Cortex of kidney (tissue), 1 donor: ENCODE data around the gene QSER1.
"Not testable (repeated sequence)": the region's sequence is repeated elsewhere in the genome, so short reads cannot be mapped to it uniquely, and the experiment has no call there.

ENCODE experiments used
- DNase-seq: peaks from one replicate; lab custom pipeline; 2025; lab: John Stamatoyannopoulos, UW

Gene QSER1

DNA sequence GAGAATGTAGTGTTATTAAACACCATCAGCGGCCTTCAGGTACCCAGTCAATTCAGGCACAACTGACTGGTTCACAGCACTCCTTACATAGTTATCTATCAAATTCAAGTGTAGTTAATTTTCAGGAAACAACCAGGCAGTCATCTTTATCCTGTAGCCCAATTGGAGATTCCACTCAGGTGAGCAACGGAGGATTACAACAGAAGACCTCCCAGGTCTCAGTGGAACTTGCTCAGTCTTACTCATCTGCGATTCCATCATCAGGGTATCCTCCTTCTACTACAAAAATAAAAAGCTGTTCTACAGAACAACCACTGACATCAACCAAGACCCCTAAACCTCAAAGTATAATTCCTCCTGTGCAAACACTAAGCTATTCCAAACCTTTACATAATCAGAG, 39.6 kb downstream of the QSER1 start:
- no peak for DNase-seq

DNA sequence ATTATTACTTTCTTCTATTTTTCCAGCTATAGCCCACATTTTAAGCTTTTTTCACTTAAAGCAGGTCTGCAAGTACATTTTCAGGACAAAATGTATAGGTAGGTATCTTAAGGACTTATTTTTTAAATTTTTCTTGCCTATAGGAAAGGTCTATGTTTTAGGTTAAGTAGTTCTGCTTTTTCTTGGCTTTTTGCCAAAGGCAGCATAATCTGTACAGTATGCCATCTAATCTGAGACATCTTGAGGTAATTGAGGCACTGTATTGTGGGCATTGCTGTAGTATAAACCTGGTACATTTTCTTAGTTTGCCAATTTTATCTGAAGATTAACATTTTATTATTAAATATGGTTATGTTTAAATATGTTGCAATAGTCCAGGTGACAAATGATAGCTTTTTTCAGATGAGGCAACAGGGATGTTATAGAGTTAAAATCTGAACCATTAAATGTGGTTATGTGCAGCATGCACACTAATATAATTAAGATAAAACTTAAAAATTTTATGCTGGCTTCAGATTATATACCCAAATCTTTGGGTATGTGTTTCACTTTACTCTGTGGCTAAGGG, 42.9 kb downstream of the QSER1 start:
- no peak for DNase-seq

DNA sequence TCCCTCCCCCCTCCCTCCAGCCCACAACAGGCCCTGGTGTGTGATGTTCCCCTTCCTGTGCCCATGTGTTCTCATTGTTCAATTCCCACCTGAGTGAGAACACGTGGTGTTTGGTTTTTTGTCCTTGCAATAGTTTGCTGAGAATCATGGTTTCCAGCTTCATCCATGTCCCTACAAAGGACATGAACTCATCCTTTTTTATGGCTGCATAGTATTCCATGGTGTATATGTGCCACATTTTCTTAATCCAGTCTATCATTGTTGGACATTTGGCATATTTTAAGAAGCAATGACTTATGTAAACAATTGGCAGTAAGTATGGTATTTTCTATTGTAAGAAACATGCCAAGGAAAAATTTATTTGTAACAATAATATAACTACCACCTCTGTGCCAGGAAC, 43.6 kb downstream of the QSER1 start:
- not testable (repeated sequence) for DNase-seq

DNA sequence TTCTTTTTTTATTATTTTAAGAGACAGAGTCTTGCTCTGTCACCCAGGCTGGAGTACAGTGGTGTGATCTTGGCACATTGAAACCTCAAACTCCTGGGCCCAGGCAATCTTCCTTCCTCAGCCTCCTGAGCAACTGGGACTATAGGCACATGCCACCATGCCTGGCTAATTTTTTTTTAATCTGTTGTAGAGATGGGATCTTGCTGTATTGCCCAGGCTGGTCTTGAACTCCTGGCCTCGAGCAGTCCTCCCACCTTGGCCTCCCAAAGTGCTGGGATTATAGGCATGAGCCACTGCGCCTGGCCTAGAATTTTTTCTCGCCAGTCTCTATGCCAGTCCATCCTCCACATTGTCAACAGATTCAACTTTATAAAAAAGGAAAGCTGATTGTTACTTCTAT, 44.7 kb downstream of the QSER1 start:
- not testable (repeated sequence) for DNase-seq

DNA sequence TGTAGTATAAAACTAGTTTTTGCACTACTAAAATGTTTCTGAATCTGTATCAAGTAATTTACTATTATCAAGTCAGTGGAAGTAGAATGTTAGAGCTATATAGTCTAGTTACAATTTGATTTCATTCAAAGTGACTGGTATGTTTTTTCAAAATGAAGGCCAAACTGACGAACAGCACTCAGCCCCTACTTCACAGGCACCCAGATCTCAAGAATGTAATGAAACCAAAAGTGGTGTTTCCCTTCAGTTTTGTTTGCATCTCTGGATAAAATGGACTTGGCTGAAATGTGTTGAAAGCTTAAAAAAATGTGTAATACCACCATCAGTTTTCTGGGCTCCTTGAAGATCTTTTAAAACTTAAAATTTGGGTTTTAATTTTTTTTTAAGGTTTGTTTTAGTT, 46.4 kb downstream of the QSER1 start:
- DNase-seq = no peak

DNA sequence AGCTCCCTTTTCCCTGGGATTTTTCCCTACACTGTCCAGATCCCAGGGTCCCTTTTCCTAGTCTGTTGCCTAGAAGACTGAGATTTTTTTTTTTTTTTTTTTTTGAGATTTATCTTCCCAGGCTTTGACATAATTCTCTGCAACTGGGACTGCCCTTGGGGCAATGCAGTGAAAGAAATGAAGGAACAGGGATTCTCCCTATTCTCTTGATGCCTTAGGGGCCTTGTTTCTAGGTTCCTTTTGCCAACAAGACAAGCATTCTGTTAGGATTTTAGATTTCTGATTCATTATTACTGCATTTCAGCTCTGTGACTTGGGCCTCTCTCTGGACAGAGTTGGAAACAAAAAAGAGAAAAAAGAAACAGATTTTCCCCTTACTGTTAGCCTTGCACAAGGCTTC, 47.3 kb downstream of the QSER1 start:
- no peak for DNase-seq

DNA sequence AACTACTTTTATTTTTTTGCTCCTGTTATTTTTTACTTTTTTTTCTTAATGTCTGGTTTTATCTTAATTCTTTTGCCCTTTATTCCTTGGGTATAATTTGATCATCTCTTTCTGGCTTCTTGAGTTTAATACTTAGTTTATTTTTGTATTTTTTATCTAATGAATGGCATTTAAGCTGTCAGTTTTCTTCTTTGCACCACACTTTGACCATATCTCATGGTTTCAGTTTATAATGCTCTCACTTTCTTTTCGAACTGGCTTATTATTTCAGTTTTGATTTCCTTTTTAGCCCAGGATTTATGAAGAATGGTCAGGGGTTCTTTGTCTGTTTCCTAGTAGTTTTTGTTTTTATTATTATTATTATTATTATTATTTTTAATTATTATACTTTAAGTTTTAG, 48.3 kb downstream of the QSER1 start:
- DNase-seq = no peak

DNA sequence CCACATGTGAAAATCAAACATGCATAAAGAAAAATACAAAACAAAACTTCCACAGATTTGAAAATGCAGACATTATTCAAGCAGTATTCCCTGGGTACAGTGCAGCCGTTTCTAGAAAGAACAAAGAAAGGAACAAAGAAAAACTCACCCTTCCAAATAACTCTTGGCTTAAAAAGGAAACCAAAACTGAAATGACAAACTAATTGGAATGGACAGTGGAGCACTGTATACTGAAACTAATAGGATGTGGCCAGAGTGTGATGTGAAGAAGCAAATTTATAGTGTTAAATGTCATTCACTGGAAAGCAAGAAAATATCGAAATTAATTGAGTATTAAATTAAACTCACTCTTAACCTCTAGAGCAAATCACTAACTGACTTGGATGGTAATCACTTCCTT, 55.4 kb downstream of the QSER1 start:
- no peak for DNase-seq

DNA sequence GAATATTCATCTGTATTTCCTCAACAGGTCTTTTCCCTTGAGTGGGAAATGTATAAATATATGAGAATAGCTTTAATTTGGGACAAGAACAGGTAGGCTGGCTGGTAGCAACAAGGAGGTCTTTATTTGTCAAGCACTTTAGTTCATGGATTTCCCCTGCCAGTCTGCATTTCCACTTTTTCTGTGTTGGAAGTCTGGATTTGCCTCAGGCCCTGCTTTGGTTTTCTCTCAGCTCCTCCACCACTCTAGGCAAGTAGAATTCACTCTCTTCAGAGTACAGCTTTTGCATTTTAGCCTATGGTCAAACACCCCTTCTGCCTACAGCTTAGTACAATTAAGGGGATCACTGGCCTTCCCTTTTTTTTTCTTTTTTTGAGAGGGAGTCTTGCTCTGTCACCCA, 57.1 kb downstream of the QSER1 start:
- DNase-seq = no peak

DNA sequence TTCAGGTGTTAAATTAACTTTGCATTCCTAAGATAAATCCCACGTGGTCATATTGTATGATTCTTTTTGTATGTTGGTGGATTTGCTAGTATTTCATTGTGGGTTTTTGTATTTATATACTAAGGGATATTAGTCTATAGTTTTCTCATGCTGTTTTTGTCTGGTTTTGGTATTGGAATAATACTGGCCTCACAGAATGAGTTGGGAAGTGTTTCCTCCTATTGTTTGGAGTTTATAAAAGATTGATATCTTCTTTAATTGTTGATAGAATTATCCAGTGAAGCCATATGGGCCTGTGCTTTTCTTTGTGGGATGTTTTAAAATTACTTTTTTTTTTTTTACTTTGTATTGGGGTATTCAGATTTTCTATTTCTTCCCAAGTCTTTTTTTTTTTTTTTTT, 59.8 kb downstream of the QSER1 start:
- DNase-seq = no peak

DNA sequence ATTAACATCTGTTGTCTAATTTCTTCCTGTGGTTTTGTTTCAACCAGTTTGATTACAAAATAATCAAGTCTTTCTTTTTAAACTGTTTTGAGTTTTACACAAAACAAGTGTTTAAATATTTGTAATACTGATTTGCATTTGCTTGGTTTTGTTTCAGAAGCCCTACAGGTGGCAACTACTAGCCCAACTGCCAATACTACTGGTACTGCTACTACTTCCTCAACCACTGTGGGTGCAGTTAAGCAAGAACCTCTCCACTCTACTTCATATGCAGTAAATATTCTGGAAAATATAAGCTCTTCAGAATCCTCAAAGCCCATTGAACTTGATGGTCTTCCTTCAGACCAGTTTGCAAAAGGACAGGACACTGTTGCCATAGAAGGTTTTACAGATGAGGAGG, 61.1 kb downstream of the QSER1 start:
- DNase-seq = no peak

DNA sequence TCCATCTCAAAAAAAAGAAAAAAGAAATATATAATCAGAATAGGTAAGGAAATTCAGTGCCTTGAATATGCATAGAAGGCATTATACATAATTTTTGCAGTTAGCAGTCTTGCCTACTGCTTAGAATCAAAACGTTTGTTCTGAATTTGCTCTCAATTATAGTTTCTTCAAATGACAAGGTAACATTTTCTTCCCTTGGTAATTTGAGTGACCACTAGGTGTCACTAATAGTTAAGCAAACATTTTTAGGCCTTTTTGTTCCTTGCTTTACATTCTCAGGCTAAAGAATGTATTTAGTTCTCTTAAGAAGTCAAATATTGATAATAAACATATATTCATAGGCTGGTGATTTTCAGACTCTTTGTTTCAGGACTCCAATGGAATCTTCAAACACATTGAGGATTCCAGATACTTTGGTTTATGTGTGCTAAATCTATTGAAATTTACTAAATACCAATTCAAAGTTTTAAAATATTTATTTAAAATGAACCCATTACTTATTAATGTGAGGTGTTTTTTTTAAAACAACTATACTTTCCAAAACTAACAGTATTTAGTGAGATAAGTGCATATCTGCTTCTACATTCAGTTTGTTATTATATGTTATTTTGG, 68.0 kb downstream of the QSER1 start:
- no peak for DNase-seq

DNA sequence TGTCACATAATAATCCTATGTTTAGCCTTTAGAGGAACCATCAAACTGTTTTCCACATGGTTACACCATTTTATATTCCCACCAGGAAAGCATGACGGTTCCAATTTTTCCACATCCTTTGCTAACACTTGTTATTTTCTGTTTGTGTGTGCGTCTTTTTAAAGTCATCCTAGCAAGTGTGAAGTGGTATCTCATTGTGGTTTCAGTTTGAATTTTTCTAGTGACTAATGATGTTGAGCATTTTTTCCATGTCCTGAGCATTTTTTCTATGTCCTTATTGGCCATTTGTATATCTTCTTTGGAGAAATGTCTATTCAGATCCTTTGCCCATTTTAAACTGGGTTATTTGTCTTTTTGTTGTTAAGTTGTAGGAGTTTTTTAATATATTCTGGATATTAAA, 69.4 kb downstream of the QSER1 start:
- no peak for DNase-seq

DNA sequence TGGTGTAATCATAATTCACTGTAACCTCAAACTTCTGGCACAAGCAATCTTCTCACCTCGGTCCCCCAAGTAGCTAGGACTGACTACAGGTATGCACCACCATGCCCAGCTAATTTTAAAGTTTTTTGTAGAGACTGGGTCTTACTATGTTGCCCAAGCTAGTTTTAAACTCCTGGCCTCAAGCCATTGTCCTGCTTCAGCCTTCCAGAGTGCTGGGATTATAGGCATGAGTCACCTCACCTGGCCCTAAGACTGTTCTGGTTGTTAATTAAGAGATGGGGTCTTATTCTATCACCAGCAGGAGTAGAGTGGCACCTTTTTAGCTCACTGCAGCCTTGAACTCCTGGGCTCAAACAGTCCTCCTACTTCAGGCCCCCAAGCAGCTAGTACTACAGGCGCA, 71.1 kb downstream of the QSER1 start:
- DNase-seq = no peak

DNA sequence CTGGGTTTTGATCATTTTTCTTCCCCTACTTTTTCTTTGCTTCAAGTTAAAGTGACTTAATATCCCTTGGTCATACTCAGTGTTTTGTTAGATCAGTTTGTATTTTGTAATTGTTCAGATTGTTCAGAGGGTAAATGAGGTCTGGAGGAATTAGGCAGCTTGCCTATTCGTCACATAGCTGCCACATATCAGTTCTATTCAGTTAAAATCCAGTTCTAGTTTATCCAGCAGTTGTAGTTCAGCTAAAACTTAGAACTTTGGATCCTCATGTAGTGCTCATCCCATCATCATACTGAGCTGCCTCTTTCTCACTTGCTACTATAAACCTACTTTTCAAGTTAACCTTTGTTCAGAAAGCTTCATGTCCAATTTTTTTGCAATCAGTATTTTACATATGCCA, 75.9 kb downstream of the QSER1 start:
- no peak for DNase-seq

DNA sequence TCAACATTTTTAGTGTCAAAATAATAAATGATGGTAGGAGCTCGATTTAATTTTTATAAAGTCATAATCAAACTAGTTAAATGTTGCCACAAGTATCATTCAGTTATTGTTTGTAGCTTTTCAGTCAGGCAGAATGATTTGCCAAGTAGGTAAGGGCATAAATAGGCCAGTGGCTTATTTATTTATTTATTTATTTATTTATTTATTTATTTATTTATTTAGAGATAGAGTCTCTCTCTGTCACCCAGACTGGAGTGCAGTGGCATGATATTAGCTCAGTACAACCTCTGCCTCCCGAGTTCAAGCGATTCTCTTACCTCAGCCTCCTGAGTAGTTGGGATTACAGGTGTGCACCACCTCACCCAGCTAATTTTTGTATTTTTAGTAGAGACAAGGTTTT, 79.6 kb downstream of the QSER1 start:
- not testable (repeated sequence) for DNase-seq

DNA sequence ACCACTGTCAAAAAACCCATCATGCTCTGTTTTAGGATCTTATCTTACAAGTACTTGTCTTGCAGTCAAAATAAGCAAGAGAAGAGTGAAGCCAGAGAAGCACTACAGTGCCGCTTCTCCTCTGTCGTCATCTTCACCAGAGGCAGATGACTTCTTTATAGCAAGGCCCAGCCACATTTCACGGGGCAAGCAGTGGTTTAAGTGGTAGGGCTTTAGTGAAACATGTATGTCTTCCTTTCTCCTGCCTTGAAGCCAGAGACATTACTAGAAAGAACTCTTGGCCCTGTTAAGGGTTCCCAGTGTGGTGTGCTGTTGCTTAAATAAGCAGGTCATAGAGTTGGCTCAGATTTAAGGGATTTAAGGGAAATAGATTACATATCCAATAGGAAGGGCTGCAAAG, 80.2 kb downstream of the QSER1 start:
- DNase-seq = no peak

DNA sequence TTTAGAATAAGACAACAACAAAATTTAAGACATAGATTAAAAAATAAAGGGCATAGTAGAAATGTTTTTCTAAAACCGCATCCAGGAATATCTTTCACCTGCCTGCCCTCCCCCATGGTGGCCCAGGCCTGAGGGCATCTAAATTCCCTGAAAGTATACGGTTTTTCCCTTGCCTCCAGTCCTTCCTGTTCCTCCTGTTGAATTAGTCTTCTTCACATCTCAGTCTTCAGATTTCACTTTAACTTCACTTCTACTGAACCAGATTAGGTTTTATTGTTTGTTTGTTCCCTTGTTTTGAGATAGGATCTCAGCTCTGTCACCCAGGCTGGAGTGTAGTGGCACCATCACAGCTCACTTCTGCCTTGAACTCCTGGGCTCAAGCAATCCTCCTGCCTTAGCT, 90.0 kb downstream of the QSER1 start:
- no peak for DNase-seq

DNA sequence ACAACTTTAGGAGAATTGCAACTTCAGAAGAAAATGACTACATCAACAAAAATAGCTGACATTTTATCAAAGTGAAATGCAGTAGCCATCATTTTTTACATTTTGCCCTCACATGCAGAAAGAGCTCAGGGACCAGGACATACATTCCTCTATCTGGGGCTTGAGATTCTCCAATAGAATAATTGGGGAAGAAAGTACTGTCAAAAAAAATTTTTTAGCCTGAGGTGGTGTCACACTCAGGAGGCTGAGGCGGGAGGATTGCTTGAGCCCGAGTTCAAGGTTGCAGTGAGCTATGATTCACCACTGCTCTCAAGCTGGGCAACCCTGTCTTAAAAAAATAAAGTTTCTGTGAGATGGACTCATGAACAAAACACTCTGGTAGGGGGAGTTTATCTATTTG, 90.9 kb downstream of the QSER1 start:
- DNase-seq = no peak

DNA sequence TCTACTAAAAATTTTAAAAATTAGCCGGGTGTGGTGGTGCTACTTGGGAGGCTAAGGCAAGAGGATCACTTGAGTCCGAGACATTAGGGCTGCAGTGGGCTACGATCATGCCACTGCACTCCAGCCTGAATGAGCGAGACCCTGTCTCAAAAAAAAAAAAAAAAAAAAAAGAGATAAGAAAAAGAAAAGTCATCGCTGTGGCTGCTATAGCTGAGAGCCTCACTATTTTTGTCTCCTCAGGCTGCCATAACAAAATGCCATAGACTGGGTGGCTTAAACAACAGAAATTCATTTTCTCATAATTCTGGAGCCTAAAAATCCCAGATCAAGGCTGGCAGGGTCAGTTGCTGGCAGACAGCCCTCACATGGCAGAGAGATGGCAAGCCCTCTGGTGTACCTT, 93.0 kb downstream of the QSER1 start:
- DNase-seq = no peak

DNA sequence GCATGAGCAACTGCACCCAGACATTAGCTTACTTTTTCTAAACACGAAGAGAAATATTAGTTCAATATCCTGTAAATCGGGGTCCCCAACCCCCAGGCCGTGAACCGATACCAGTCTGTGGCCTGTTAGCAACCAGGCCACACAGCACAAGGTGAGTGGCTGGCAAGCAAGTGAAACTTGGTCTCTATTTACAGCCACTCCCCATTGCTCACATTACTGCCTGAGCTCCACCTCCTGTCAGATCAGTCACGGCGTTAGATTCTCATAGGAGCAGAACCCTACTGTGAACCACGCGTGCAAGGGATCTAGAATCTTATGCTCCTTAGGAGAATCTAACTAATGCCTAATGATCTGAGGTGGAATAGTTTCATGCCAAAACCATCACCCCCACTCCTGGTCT, 95.2 kb downstream of the QSER1 start:
- no peak for DNase-seq

DNA sequence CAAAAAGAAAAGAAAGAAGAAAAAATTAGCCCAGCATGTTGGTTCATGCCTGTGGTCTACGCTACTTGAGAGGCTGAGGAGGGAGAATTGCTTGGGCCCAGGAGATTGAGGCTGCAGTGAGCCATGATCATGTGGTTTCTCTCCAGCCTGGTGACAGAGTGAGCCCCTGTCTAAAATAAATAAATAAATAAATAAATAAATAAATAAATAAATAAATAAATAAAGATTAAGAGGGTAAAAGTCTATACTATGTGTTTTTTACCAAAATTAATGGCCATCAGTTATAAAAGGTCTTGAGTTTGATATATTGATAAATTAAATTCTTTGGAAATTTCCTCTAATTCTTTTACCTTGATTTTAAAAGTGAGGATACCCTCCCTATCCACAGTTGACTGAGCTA, 97.9 kb downstream of the QSER1 start:
- no peak for DNase-seq

DNA sequence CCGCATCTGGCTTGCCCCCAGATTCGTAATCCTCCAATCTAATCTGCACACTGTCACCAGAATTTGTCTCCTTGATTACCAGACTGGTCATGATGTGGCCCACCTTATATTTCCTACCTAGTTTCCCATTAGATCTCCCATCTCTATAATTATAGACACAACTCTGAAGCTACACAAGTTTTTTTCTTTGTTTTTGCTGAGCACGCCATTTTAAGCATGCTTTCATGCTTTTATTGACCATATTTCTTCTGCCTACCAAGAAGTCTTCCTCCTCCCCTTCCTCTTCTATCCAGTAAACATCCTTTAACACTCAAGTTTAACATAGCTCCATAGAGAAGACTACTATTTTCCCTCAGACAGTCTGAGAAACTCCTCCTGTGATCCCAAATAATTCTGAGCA, 98.8 kb downstream of the QSER1 start:
- no peak for DNase-seq

DNA sequence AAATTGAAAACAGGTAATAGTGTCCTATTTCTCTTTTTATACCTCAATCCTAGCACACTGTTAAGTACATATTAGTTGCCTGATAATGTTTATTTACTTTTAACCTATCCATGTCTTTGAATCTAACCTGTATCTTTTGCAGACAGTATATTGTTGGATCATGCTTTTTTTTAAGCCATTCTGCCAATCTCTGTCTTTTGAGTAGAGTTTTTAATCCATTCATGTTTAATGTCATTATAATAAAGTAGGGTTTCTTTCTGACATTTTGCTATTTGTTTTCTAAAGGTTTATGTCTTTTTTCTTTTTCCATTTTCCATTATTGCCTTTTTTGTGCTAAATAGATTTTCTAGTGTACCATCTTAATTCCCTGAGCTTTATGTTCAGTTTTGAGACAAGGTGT, 99.3 kb downstream of the QSER1 start:
- DNase-seq = no peak

DNA sequence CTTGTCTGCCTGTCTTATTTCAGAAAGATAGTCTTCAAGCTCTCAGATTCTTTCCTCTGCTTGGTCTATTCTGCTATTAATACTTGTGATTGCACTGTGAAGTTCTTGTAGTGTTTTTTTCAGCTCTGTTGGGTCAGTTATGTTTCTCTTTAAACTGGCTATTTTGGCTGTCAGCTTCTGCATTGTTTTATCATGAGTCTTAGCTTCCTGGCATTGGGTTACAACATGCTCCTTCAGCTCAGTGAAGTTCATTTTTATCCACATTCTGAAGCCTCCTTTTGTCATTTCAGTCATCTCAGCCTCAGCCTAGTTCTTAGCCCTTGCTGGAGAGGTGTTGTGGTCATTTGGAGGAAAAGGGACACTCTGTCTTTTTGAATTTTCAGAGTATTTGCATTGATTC, 107.6 kb downstream of the QSER1 start:
- DNase-seq = no peak
